ENCODE measurements around the gene GSK3A.

The GSK3A gene

DNA sequence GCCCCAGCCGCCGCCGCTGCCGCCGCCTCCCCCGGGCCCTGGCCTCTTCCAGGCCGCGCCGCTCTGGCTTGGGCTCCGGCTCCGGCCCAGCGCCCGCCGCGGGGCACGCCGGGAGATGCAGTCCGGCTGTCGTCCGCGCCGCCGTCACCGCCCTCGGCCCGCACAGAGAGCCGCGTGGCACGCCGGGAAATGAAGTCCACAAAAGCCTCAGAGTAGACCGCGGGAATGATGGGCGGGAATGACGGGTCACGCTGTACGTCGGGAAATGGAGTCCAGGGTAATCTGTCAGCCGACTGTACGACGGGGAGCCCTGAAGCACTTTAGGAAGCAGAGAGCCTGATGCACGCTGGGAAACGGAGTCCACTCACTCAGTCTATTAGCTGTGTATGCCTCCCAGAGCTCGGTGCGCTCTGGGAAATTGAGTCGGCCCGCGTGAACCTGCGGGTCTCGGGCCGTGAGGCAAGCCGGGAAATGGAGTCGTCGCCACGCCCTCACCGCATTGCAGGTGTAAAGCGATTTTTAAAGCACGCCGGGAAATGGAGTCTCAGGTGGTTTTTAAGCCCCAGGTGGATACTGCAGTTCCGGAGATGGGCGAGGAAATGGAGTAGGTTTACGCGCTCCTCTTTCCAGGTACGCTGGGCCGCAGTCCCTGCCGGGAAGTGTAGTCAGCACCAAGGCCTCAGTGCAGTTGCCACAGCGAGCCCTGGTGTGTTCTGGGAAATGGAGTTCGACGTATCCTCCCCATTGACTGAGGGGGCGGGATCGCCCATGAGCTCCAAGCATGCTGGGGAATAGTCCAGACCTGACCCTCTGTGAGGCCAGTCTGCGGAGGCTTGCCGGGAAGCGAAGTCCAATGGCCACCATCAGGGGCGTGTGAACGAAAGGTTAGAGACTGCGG, at the start of gene GSK3A:
Gene GSK3A, minus strand, starts transcription at position 91 of the 898 bp plus-strand sequence. CDS start 137 bp downstream, outside the sequence.
- DNase-seq: peak; percentile 96 to 97

DNA sequence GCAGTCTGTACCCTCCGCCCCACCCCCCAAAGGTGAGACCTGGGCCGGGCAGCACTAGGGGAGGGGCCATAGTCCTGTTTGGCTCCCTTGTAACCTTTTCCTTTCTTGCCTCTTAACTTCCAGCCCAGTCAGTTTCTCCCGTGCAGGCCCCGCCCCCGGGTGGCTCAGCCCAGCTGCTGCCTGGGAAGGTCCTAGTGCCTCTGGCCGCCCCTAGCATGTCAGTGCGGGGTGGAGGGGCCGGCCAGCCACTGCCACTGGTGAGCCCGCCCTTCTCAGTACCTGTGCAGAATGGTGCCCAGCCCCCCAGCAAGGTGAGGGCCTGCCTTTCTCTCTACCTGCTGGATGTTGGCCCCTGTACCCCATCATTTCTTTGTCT, 49.0 kb upstream of the GSK3A start:
- DNase-seq: no peak

DNA sequence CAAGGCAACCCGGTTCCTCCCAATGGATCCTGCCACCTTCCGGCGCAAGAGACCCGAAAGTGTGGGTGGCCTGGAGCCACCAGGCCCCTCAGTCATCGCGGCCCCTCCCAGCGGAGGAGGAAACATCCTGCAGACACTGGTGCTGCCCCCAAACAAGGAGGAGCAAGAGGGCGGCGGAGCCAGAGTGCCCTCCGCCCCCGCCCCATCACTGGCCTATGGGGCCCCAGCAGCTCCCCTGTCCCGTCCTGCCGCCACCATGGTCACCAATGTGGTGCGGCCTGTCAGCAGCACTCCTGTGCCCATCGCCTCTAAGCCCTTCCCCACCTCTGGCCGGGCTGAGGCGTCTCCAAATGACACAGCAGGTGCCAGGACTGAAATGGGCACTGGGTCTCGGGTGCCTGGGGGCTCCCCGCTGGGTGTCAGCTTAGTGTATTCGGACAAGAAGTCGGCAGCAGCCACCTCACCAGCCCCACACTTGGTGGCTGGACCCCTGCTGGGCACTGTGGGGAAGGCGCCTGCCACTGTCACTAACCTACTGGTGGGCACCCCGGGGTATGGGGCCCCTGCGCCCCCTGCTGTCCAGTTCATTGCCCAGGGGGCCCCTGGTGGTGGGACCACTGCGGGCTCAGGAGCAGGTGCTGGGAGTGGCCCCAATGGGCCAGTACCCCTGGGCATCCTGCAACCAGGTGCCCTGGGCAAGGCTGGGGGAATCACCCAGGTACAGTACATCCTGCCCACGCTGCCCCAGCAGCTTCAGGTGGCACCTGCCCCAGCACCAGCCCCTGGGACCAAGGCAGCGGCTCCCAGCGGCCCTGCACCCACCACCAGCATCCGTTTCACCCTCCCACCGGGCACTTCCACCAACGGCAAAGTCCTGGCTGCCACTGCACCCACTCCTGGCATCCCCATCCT, 48.4 kb upstream of the GSK3A start:
- DNase-seq: peak; percentile 7 to 40

DNA sequence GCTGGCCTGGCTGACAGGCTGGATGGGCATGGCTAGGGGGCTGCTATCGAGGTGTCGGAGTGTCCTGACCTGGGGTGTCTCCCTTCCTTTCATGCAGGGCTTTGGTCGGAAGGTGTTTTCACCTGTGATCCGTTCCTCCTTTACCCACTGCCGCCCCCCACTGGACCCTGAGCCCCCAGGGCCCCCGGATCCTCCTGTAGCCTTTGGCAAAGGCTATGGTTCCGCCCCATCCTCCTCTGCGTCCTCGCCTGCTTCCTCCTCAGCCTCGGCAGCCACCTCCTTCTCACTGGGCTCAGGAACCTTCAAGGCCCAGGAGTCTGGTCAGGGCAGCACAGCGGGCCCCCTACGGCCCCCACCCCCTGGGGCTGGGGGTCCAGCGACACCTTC, 47.7 kb upstream of the GSK3A start:
- no peak for DNase-seq

DNA sequence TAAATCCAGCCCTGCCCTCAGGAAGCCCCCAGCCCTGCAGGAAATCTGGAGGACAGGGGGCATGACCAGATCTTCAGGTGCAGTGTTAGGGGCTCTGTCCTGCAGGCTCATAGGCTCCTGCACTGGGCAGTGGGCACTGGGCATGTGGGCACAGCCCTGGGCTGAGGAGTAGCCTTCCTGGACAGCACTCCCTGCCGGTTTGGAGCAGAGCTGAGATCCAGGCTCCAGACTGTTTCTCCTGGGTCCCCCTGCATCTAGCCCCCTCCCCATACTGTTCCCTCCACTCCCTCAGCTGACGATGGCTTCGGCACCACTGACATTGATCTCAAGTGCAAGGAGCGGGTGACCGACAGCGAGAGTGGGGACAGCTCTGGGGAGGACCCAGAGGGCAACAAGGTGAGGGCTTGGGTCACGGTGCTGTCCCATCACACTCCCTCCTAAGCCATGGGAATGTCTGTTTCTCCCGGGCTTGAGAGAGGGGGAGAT, 47.2 kb upstream of the GSK3A start:
- no peak for DNase-seq

DNA sequence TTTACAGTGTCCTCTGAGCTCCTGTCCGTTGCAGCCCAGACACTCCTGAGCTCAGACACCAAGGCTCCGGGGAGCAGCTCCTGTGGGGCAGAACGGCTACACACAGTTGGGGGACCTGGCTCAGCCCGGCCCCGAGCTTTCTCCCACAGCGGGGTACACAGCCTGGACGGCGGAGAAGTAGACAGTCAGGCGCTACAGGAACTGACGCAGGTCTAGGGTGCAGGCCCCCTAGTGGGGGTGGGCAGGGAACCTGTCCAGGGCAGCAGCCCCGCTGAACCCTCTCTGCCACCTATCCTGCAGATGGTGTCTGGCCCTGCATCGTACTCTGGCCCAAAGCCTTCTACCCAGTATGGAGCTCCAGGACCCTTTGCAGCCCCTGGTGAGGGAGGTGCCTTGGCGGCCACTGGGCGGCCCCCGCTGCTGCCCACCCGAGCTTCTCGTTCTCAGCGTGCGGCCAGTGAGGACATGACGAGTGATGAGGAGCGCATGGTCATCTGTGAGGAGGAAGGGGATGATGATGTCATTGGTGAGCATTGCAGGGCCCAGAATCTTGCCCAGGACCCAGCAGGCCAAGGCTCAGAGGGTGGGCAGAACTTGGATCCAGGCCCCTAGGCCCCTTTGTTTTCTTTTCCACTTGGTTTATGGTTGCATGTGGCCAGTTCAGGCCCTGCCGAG, 46.6 kb upstream of the GSK3A start:
- no peak for DNase-seq

DNA sequence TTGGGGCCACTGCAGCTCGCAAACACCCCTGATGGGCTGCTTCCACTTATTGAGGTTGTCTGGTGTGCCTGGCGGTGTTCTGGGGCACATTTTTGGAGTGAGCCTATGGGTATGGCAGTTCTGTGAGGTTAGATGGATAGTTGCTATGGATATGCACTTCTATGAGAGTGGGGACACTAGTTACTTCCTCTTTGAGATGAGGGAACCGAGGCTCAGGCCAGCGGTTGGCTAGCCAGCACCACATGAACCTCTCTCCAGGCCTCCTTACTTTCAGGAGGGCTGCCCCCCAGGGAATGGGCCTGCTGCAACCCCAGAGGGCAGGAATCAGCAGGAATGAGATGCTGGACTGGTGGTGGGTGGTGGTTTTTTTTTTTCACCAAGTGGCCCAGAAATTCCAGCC, 46.0 kb upstream of the GSK3A start:
- DNase-seq: peak in 1 of 2 experiments; percentile 23

DNA sequence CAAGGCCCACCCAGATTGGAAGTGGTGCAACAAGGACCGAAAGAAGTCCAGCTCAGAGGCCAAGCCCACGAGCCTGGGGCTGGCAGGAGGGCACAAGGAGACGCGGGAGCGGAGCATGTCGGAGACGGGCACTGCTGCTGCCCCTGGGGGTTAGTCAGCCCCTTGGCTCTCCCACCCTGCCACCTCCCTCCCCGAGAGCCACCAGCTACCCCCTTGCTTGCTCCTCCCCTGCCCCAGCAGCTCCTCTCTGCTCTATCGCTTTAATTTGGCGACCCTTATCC, 45.4 kb upstream of the GSK3A start:
- no peak for DNase-seq

DNA sequence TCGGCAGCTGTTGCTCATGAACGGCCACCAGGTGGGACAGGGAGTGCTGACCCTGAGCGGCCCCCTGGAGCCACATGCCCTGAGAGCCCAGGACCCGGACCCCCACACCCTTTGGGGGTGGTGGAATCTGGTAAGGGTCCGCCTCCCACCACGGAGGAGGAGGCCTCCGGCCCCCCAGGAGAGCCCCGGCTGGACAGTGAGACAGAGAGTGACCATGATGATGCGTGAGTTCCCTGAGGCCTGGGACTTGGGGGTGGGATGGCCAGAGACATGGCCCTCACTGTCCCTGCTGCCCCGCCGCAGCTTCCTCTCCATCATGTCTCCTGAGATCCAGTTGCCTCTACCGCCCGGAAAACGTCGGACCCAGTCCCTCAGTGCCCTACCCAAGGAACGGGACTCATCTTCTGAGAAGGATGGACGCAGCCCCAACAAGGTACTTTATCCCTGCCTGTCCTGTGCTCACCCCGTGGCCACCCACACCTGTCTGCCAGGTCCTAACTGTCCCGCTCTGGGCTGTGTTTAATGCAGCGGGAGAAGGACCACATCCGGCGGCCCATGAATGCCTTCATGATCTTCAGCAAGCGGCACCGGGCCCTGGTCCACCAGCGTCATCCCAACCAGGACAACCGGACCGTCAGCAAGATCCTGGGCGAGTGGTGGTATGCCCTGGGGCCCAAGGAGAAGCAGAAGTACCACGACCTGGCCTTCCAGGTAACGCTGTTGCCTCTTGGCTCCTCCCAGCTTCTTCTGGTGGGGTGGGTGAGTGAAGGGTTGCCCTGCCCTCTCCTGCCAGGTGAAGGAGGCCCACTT, 44.8 kb upstream of the GSK3A start:
- no peak for DNase-seq

DNA sequence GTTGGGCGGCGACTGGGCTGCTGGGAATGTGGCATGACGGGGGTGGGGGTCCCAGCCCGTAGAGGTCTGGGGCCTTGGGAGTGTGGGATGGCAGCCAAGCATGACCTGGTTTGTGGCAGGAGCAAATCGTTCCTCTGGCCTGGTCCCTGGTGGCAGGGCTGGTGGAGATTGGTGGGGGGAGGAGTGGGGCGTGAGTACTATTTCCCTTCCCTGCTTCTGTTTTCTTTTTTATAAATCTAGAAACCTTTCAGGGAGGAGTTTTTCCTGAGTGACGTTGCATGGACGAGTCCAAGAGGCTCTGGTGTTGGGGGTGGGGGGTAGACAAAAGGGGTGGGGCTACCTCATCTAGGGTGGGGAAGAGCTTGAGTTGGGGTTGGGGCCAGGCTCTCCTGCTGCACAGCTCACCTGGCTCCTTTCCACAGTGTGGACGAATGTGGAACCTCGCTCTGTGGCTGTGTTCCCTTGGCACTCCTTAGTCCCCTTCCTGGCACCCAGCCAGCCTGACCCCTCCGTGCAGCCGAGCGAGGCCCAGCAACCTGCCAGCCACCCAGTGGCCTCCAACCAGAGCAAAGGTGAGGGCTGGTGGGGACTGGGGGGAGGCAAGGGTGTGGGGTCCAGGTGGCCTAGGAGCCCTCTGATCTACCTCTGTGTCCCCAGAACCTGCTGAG, 44.1 kb upstream of the GSK3A start:
- no peak for DNase-seq

DNA sequence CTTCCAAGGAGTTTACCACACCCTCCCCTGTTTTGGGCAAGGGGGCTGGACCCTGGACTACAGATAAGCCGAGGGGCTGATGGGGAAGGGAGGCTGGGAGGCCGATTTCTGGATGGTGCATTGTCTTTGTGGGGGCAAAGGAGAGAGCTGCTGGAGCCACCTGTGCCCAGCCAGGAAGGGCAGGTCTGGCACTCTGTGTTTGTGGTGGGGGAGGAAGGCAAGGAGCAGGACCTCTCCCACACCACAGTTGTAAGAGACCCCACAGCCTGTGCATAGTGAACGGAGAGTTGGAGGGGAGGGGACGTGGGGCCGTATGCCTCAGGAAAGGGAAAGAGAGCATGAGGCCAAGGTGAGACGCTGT, 43.6 kb upstream of the GSK3A start:
- no peak for DNase-seq

DNA sequence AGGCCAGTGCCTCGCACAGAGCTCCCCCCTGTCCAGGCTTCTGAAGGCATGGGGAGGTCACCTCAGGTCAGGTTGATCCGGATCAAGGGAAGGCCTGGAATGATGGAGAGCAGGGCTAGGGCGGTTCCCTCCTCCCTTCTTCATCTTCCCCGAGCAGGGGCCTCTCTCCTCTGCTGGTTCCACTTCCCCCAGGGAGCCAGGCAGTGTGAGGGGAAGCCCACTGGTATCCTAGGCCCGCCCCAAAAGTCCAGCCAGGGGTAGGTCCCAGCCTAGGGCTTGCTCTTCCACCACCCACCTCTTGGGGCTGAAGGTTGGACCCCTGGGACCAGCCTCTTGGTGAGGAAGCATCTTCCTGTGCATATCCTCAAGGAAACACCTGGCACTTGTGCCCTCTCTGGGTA, 43.1 kb upstream of the GSK3A start:
- no peak for DNase-seq

DNA sequence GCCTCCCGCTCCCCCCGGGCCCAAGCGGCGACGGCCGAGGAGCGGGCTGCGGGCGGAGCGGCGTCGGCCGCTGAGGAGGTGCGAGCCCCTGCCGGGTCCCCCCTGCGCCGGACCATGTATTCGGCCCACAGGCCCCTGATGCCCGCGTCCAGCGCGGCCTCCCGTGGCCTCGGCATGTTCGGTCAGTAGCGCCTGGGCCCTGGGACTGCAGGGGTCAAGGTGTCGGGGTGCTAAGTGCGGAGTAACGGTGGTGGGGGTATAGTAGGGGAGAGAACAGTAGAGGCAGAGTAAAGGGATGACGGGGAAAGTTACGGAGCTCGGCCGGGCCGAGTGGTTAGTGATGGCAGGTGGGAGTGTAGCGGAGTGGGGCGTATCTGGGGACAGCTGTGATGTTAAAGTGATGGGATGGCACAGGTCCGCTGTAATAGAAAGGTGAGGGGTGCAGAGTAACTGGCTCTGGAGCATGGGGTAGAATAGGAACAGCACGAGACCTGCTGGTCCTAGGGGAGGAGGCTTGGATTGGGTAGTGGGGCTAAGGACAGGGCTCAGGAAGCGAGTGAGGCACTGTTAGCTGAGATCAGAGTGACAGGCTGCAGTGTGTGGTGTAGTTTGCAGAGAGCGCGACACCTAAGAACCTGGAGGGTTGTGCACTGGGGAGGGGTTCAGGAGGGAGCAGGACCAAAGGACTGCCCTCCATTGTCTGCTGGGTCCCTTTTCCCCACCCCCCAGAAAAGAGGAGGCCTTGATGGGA, 42.4 kb upstream of the GSK3A start:
- no peak for DNase-seq

DNA sequence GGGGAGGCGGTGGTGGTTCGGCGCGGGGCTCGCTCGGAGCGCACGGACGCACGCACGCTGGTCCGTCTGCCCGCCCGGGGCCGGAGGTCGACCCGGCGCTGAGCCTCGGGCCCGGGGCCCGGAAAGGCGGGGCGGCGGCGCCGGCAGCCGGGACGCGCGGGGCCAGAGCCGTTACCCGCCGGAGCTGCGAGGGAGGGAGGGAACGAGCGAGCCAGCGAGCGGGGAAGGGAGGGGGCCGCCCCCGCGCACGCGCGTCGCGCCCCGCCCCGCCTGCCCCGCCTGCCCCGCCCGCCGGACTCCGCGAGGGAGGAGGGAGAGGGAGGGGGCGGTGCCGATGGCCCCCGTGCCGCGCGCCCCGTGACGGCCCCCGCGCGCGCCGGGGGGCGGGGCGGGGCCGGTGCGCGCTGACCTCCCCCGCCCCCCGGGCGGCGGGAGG, 41.7 kb upstream of the GSK3A start:
- peak; percentile 42 to 68 for DNase-seq

DNA sequence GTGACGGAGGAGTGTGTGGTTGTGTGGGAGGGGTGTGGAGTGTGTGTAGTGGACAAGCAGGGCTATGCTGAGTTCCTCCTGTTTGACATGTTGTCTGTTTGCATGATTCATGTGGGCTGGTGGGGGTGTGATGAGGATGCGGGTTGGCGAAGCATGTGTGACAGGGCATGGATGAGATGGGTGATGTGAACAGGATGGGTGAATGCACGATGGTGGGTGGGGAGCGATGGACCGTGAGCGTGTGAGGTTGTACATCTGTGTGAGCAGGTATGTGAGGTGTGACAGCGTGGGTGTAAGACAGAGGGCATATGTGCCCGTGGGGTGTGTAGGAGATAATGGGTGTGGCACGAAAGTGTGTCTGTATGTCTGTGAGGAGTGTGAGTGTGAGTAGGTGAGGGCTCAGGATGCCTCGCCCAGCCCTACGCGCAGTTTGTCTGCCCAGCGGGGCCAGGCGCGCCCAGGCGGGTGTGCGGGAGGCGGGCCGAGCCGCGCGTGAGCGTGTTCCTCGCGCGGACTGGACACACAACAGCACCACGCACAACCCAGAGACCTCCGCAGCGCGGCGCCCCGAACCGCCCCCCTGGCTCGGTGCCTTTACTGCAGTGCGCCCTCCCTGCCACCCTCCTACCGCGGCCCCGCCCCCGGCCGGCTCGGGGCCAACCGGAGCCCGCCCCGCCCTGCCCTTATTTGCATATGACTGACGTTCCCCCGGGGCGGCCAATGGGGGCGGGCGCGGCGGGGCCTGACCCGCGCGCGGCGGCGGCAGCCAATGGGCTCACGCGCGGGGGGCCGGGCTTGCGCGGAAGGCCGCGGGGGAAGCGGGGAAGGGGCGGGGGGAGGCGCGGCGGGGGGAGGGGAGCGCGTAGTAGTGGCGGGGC, 41.0 kb upstream of the GSK3A start:
- peak; percentile 71 to 84 for DNase-seq

DNA sequence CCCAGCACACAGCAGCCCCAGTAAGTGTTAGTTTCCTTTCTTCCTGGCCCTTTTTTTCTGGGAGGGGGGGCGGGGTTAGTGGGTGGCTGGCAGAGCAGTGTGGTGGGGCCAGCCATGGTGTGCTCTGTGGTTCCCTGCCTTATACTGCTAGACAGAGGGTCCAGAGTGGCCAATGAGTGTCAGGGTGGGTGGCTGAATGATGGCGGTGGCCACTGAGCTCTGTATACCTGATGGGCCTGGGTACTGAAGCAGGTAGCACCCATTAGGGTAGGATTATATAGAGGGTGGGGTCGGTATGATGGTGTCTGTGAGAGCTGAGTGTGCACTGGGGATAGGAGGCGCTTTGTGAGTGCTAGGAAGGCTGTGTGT, 40.4 kb upstream of the GSK3A start:
- no peak for DNase-seq

DNA sequence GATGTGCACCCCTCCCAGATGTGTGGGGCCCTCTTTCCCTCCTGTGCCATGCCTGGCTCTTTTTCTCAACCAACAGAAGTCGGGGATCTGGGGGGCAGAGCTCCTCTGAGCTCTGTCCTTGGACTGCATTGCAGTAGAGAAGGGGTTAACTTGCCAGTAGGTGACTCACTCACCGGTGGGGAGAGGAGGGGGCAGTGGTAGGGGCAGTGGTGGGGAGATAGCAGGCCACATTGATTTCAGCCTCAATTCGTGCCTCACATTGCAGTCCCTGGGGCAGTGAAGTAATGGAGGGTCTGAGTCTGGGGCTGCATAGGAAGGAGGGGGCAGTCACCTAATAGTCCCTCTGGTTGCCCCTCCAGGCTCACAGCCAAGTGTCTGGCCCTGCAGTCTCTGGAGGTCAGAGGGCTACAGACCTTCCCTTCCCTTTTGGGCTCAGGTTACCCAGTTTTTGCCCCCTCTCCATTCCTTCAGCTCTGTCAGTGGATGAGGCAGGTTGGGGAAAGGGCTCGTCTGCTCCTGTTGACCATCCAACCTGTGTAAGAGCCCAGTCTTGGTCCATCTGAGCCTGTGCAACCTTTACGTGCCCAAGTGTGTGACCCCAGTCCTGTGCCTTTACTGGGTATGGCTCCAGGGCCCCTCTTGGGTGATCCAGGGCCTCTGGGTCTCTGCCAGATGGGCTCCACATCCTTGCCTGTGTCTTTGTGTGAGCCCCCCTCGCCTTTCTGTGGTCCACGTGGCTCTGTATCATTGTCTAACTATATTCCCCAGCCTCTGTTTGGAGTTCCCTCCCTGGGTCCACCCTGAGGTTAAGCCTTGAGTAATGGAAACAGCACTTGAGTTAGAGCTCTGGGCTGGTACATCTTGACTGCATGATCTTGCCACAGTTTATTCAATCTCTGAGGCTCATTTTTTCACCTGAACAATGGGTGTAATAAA, 39.7 kb upstream of the GSK3A start:
- DNase-seq: no peak

DNA sequence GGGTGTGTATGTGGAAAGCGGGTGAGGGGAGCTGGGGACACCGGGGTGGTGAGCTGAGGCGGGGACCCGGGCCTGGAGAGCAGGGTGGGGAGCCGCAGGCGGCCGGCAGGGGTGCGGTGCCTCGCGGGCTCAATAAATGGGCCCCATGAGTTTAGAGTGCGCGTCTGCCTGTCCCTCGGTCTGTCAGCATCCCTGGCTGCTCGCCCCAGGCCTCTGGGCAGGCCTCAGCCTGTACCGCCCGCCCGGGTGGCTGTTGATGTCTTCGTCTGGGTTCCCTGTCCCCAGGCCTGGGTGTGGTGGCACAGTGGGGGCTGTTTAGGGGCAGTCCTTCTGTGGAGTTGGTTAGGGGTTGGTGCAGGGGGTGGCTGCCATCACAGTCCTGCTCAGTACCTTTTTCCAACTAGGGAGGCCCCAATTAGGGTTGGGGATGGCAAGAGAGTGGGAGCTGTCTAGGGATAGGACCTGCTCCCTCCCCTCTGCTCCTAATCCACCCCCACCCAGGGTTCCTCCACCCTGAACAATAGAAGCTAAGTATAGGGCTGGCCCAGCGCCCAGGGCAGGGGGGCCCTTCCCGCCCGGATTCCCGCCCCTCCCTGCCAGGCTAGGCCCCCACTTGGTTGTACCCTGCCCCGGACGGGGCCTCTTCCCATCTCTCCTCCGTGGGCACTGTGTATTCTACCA, 38.9 kb upstream of the GSK3A start:
- DNase-seq: no peak

DNA sequence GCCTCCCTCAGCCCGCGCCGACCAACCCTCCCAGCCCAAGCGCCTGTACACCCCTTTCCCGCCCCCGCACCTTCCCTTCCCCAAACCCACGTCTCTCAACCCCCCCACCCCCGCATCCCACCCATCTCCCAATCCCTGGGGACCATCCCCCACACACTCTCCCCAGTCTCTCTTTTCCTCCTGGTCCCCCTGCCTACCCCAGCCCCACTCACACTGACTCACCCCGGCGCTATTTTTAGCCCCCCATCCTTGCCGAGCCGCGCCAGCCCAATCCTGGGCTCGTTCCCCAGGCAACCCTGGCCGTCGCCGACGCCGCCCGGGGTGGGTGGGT, 38.4 kb upstream of the GSK3A start:
- DNase-seq: no peak
